HepG2 (cell line): ENCODE measurements around the gene CUL7. TPM values are rescaled to one million over a fixed set of nuclear protein-coding genes. Genes with fewer than 3 reads are reported as not detected.
A peak's percentile ranks its signal among the peaks of the same experiment; 100 is the strongest.

Experiments used
- ATAC-seq: fragments of 200-7000 bp; cut with Tn5 transposase; 3 replicates; pipeline ENCODE4 v1.9.1; 2020; ENCODE audit warnings: mild to moderate bottlenecking, moderate library complexity
- BruUV-seq: library from RNA; stranded (reverse); fragments of 400-500 nt; replicated peaks from 2 replicates; lab custom pipeline; 2021; lab: Mats Ljungman, UMichigan
- CTCF ChIA-PET: fragments of 300-600 bp; formaldehyde crosslinking; extraction: SDS; loops from one replicate; lab custom pipeline; 2021; ENCODE audit warnings: low total read pairs, inconsistent platforms, low intra/inter-chr PET ratio; lab: Yijun Ruan, JAX
- POLR2A ChIA-PET: fragments of 350-600 bp; sonication (Branson Sonifier 250); formaldehyde crosslinking; loops from one replicate; lab custom pipeline; 2020; ENCODE audit warnings: antibody characterized with exemption, inconsistent platforms; lab: Yijun Ruan, JAX
- DNase-seq: peaks from one replicate; pipeline ENCODE4 v3.0.0-alpha.2; 2015; ENCODE audit warnings: low spot score
- FAIRE-seq: peaks from 3 replicates; lab custom pipeline; 2011; peaks lifted over from hg19 to GRCh38; lab: Jason Lieb, UNC
- H2AFZ ChIP-seq: one replicate; pipeline ENCODE4 v1.6.1; 2011; ENCODE audit warnings: low read length, inconsistent platforms
- H3K27ac ChIP-seq: fragments of 300-600 bp; 3 replicates; pipeline ENCODE4 v1.8.0; 2011; ENCODE audit warnings: mixed run types, mild to moderate bottlenecking, mixed read lengths, low read length, inconsistent platforms; ENCODE audit not compliant: insufficient read depth; ENCODE audit errors: extremely low read length
- H3K27me3 ChIP-seq, 2 experiments: fragments of 200-600 bp in 1 of 2; 2 replicates in 1 of 2; 3 replicates in 1 of 2; pipeline versions ENCODE4 v1.6.0 to v1.8.0; 2011; ENCODE audit warnings: low read length in 2 of 2, mild to moderate bottlenecking in 2 of 2, moderate library complexity in 2 of 2, inconsistent platforms in 1 of 2; ENCODE audit not compliant: insufficient read depth in 2 of 2, control insufficient read depth in 1 of 2
- H3K36me3 ChIP-seq, 2 experiments: fragments of 200-600 bp in 1 of 2; replicated peaks in 1 of 2; 2 replicates in 1 of 2; 3 replicates in 1 of 2; pipeline versions ENCODE4 v1.5.1 to v1.8.0; 2011; ENCODE audit warnings: low read length in 2 of 2, inconsistent platforms in 1 of 2; ENCODE audit not compliant: insufficient read depth in 2 of 2, control insufficient read depth in 1 of 2
- H3K4me1 ChIP-seq: 2 replicates; pipeline ENCODE4 v1.5.1; 2012; ENCODE audit warnings: low read length, inconsistent platforms; ENCODE audit not compliant: insufficient read depth
- H3K4me2 ChIP-seq: 2 replicates; pipeline ENCODE4 v1.6.0; 2011; ENCODE audit warnings: low read depth, low read length, inconsistent platforms
- H3K4me3 ChIP-seq, 3 experiments: fragments of 200-600 bp in 1 of 3; sonication (generic), shearing (Covaris generic) in 1 of 3; replicated peaks in 1 of 3; 2 replicates each; pipeline ENCODE4 v1.5.1; 2011 to 2016; ENCODE audit warnings: low read length in 3 of 3, inconsistent platforms in 2 of 3, low read depth in 2 of 3, mild to moderate bottlenecking in 2 of 3, control low read depth in 1 of 3, mixed read lengths in 1 of 3; ENCODE audit not compliant: insufficient read depth in 1 of 3
- H3K79me2 ChIP-seq: one replicate; pipeline ENCODE4 v1.6.1; 2011; ENCODE audit warnings: low read length, inconsistent platforms; ENCODE audit not compliant: insufficient read depth
- H3K9ac ChIP-seq: 2 replicates; pipeline ENCODE4 v1.6.0; 2011; ENCODE audit warnings: mild to moderate bottlenecking, low read depth, low read length, inconsistent platforms; ENCODE audit not compliant: insufficient read depth
- H3K9me3 ChIP-seq: 2 replicates; pipeline ENCODE4 v1.5.1; 2012; ENCODE audit warnings: mild to moderate bottlenecking, low read length
- H4K20me1 ChIP-seq: 2 replicates; pipeline ENCODE4 v1.6.0; 2011; ENCODE audit warnings: inconsistent platforms, mild to moderate bottlenecking, low read length, moderate library complexity; ENCODE audit not compliant: insufficient read depth
- AGO2 ChIP-seq: fragments of 200-400 bp; formaldehyde crosslinking; optimal IDR thresholded peaks from 2 replicates; pipeline ENCODE3; 2017; ENCODE audit warnings: mild to moderate bottlenecking, low read depth, low read length, moderate library complexity
- ATAD3A ChIP-seq: sonication (generic); formaldehyde crosslinking; IDR thresholded peaks from 2 replicates; pipeline ENCODE4 v1.4.0; 2020; ENCODE audit warnings: missing genetic modification reagents
- NR2F6 ChIP-seq, 2 experiments: IDR thresholded peaks; 2 replicates each; pipeline ENCODE4 v1.6.1; 2016; ENCODE audit warnings: antibody characterized with exemption in 1 of 2, mild to moderate bottlenecking in 1 of 2
- RBFOX2 ChIP-seq: fragments of 200-400 bp; formaldehyde crosslinking; IDR thresholded peaks from 2 replicates; pipeline ENCODE4 v1.6.1; 2017; ENCODE audit warnings: low read depth, mild to moderate bottlenecking, low read length
- RFX5 ChIP-seq: IDR thresholded peaks from 2 replicates; pipeline ENCODE4 v1.6.1; 2011; ENCODE audit warnings: low read depth, low read length, improper control_type of control experiment
- SIX4 ChIP-seq: sonication (generic); formaldehyde crosslinking; IDR thresholded peaks from 2 replicates; pipeline ENCODE4 v1.4.0; 2020; ENCODE audit warnings: missing genetic modification reagents
- TBL1XR1 ChIP-seq: fragments of 150-350 bp; IDR thresholded peaks from 2 replicates; pipeline ENCODE4 v1.6.1; 2014; ENCODE audit warnings: borderline replicate concordance, low read length; ENCODE audit not compliant: partially characterized antibody
- TRAFD1 ChIP-seq: sonication (generic); formaldehyde crosslinking; IDR thresholded peaks from 2 replicates; pipeline ENCODE4 v1.5.1; 2020; ENCODE audit warnings: missing genetic modification reagents, mild to moderate bottlenecking, borderline replicate concordance
- ZNF343 ChIP-seq: sonication (generic); formaldehyde crosslinking; IDR thresholded peaks from 2 replicates; pipeline ENCODE4 v1.4.0; 2020; ENCODE audit warnings: mild to moderate bottlenecking, missing genetic modification reagents
- ZNF687 ChIP-seq: sonication (generic); formaldehyde crosslinking; IDR thresholded peaks from 2 replicates; pipeline ENCODE4 v1.5.1; 2020; ENCODE audit warnings: mild to moderate bottlenecking, missing genetic modification reagents, moderate library complexity
- ZNF747 ChIP-seq: sonication (generic); formaldehyde crosslinking; IDR thresholded peaks from 2 replicates; pipeline ENCODE4 v1.8.1; 2023; ENCODE audit warnings: missing genetic modification reagents, mild to moderate bottlenecking, borderline replicate concordance
- ZNF770 ChIP-seq: sonication (generic); formaldehyde crosslinking; IDR thresholded peaks from 2 replicates; pipeline ENCODE4 v1.5.0; 2020; ENCODE audit warnings: mild to moderate bottlenecking, missing genetic modification reagents
- WGBS: methylation state at CpG from one replicate; pipeline ENCODE4 v1.1.6; 2017; ENCODE audit warnings: low lambda C conversion rate; 5-methylcytosine and 5-hydroxymethylcytosine counted together
- in situ Hi-C: cut with HindIII; loops from 2 replicates; pipeline ENCODE4 v1.10.0; 2017; ENCODE audit warnings: low pct_unique_long_range_greater_than_20kb; ENCODE audit not compliant: extremely low pct_ligation_motif_present
- intact Hi-C: fragments of 100-400 bp; cut with micrococcal nuclease; formaldehyde crosslinking; loops from one replicate; pipeline ENCODE4 v1.10.0; 2022; ENCODE audit not compliant: unreplicated experiment
- polyA plus RNA-seq, 8 experiments: library from polyadenylated mRNA; depleted of rRNA in 3 of 8; stranded (reverse) in 7 of 8; unstranded in 1 of 8; fragments of >200 nt; fragmentation: Illumina TruSeq in 4 of 8; extraction: Trizol in 4 of 8; gene quantifications; 2 replicates each; pipeline versions ENCODE4 v1.2.1 to v1.2.3, GENCODE V29; 2011 to 2016; ENCODE audit warnings: low read depth in 4 of 8, missing spikeins in 1 of 8, mixed read lengths in 1 of 8; ENCODE audit not compliant: insufficient read depth in 1 of 8
- total RNA-seq, 5 experiments: library from RNA; depleted of rRNA; stranded (reverse); fragments of >200 nt; fragmentation: Illumina TruSeq; extraction: Trizol; gene quantifications; 2 replicates each; pipeline ENCODE4 v1.2.3, GENCODE V29; 2016; ENCODE audit warnings: low read depth in 1 of 5

The CUL7 gene
- total and polyA plus RNA-seq, 2 of the 13 experiments (the other 11 are each of a cell fraction or from before 2014, with no cell fraction given), result 32.0 to 60.7 TPM

- no peak overlapping the region for H2AFZ ChIP-seq
- no peak for ATAC-seq
- peaks cover 0 to 3% of the 10 kb centered on the region in 2 experiments; a peak in 1 of 5 replicates for H3K27me3 ChIP-seq
- no peak for TF ChIP-seq ZNF770
- TF ChIP-seq SIX4, result no peak
- TF ChIP-seq ZNF747 (CRISPR knock-in tag), result no peak
- TF ChIP-seq AGO2, result peak; percentile 84
- no peak for TF ChIP-seq RFX5
- TF ChIP-seq ZNF687 (CRISPR knock-in tag), result peak; percentile 33; the same call in 1 of the 2 replicates
- peak; percentile 61 for TF ChIP-seq RBFOX2
- TF ChIP-seq TBL1XR1, result no peak
- TF ChIP-seq NR2F6 (IDR thresholded peaks at IDR 0.05), result no peak
- no peak for TF ChIP-seq NR2F6 (CRISPR knock-in tag; IDR thresholded peaks at IDR 0.05)
- no peak for TF ChIP-seq TRAFD1 (CRISPR knock-in tag)
- no peak for TF ChIP-seq ATAD3A (CRISPR knock-in tag)
- TF ChIP-seq ZNF343 (CRISPR knock-in tag), result no peak
- TF ChIP-seq, all 625 proteins: peak for 3
- Histone ChIP-seq H3K9me3 (no peaks in the 10 kb centered on the region), H3K4me3 (no peak overlapping the region), H3K4me1 (peaks cover 48% of the 10 kb centered on the region), H3K9ac (peak overlapping the region; percentile 34; the same call in 1 of the 2 replicates), H3K79me2 (peaks cover 37% of the 10 kb centered on the region), H3K27ac (no peak overlapping the region), H3K4me2 (no peak overlapping the region), H3K36me3 (peaks cover 15 to 36% of the 10 kb centered on the region in 2 experiments), H4K20me1 (no peaks in the 10 kb centered on the region)
- in situ Hi-C loops (no loop called here), intact Hi-C loops (no loop called here)
- WGBS, result 98% methylated on average over 11 of the region's 12 CpGs
- no TSS peak for BruUV-seq
- POLR2A ChIA-PET, result interaction anchor here (1.6 to 5.3 kb wide), 2 partner anchors 33 to 43 kb away, joined by 5 to 76 read pairs; partner anchors contain the start of genes KLC4, MRPL2 and PPP2R5D
- CTCF ChIA-PET, result no interaction called here
- FAIRE-seq (no peak), DNase-seq (no peak)
Observed at GRCh38 chr6:43016943-43017334, 36.7 kb downstream of the CUL7 start.
